ENCODE measurements around the gene HDAC6. TPM values are rescaled to one million over a fixed set of nuclear protein-coding genes. Genes with fewer than 3 reads are reported as not detected.

The HDAC6 gene
- total and polyA plus RNA-seq, 4 experiments from 2014 or later = 9.4 to 126 (median 73.0) TPM

DNA sequence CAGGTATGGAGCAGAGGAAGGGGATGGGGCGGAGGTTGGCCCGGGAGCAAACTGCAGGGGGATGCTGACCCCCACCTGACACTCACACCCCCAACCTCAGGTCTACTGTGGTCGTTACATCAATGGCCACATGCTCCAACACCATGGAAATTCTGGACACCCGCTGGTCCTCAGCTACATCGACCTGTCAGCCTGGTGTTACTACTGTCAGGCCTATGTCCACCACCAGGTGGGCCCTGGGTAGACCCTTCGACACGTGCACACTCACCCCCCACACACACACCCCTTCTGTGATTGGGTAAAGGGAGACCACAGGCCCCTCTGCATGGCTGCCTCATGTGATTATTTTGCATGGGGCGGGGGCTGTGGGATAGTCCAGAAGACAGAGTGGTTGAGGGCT, 22.2 kb downstream of the HDAC6 start:
- peaks cover 11 to 13% of the 10 kb centered on the region in 2 donors for H3K27me3 Mint-ChIP-seq
- Histone ChIP-seq H3K27me3 (ENCODE audit: insufficient read depth, low read length) (no peaks in the 10 kb centered on the region), H3K36me3 (ENCODE audit: insufficient read depth, low read length) (no peaks in the 10 kb centered on the region), H3K4me1 (ENCODE audit: insufficient read depth, low read length) (no peaks in the 10 kb centered on the region), H3K4me3 (ENCODE audit: low read length in 2 of 2) (no peak overlapping the region), H3K9me3 (ENCODE audit: control insufficient read depth in 1 of 2, low read length in 2 of 2) (no peaks in the 10 kb centered on the region), H3K27ac (ENCODE audit: low read depth, low read length) (no peak overlapping the region)
- H3K4me3 Mint-ChIP-seq = no peak overlapping the region
- H3K27ac Mint-ChIP-seq = no peak overlapping the region
- intact Hi-C loops (cut with micrococcal nuclease) = no loop called here
- CTCF ChIA-PET (ENCODE audit: partially characterized antibody) = no interaction called here
- H3K9me3 Mint-ChIP-seq = peaks cover 0 to 4% (median 0%) of the 10 kb centered on the region in 8 donors
- POLR2A ChIA-PET (ENCODE audit: partially characterized antibody) = no interaction called here
- H3K36me3 Mint-ChIP-seq = peaks cover 5 to 22% of the 10 kb centered on the region in 2 donors
- DNase-seq = no peak
- H3K4me1 Mint-ChIP-seq = peaks cover 0 to 5% (median 4%) of the 10 kb centered on the region in 4 donors

DNA sequence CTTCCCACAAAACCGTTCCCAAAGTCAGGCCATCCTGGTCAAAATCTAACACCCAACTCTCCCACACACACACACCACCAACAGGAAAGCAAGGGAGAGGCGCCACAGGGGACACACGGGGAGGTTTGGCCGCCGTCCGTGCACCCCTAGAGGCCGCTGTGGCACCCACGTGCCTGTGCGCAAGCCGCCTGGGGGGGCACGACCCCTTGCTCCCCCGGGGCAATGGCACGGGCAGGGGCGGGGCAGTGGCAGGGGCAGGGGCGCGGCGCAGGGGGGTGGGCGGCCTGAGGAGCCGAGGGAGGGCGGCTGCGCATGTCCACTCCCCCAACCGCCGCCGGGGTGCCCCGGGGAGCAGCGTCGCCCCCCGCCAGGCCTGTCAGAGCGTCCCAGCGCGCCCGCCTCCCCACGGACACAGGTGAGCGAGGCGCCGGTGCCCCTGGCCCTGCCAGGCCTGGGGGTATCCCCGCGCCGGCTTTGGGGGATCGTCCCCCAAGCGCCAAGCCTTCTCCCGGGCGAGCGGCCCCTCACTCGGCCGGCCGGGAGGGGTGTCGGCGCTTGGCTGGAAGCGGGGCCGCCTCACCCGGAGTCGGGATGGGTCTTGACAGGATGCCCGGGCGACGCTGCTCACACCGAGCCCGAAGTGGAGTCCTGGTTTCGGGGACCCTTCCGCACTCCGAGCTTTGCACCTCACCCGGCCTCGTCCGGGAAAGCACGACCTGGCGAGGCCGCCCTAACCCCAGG, 24.4 kb downstream of the HDAC6 start, which contains the start of gene ERAS:
ERAS (plus strand) TSS at position 379 of the 741 bp plus-strand sequence. CDS start 2,611 bp downstream, outside the sequence.
- peaks cover 0 to 5% (median 4%) of the 10 kb centered on the region in 4 donors for H3K4me1 Mint-ChIP-seq
- peaks cover 0 to 20% of the 10 kb centered on the region in 2 donors for H3K36me3 Mint-ChIP-seq
- Histone ChIP-seq H3K4me3 (ENCODE audit: low read length in 2 of 2) (no peak within 1 kb of the TSS), H3K36me3 (ENCODE audit: insufficient read depth, low read length) (no peaks in the 10 kb centered on the region), H3K9me3 (ENCODE audit: control insufficient read depth in 1 of 2, low read length in 2 of 2) (no peaks in the 10 kb centered on the region), H3K27ac (ENCODE audit: low read depth, low read length) (no peak within 1 kb of the TSS), H3K27me3 (ENCODE audit: insufficient read depth, low read length) (no peaks in the 10 kb centered on the region), H3K4me1 (ENCODE audit: insufficient read depth, low read length) (no peaks in the 10 kb centered on the region)
- intact Hi-C loops (cut with micrococcal nuclease) = no loop called here
- H3K27ac Mint-ChIP-seq = no peak within 1 kb of the TSS
- ChIA-PET POLR2A (ENCODE audit: partially characterized antibody) (interaction anchor here (0.6 kb wide), 1 partner anchor 104 kb away, joined by 3 read pairs; no protein-coding TSS in a partner anchor), CTCF (ENCODE audit: partially characterized antibody) (interaction anchor here (1.0 kb wide), 1 partner anchor 178 kb away, joined by 5 read pairs; no protein-coding TSS in a partner anchor)
- H3K4me3 Mint-ChIP-seq = peak within 1 kb of the TSS in 6 of 8 donors; percentile 35 to 68 (median 58)
- H3K27me3 Mint-ChIP-seq = peaks cover 16 to 22% of the 10 kb centered on the region in 2 donors
- peaks cover 0 to 4% (median 0%) of the 10 kb centered on the region in 8 donors for H3K9me3 Mint-ChIP-seq
- peak in 1 of 5 donors; percentile 7 for DNase-seq

DNA sequence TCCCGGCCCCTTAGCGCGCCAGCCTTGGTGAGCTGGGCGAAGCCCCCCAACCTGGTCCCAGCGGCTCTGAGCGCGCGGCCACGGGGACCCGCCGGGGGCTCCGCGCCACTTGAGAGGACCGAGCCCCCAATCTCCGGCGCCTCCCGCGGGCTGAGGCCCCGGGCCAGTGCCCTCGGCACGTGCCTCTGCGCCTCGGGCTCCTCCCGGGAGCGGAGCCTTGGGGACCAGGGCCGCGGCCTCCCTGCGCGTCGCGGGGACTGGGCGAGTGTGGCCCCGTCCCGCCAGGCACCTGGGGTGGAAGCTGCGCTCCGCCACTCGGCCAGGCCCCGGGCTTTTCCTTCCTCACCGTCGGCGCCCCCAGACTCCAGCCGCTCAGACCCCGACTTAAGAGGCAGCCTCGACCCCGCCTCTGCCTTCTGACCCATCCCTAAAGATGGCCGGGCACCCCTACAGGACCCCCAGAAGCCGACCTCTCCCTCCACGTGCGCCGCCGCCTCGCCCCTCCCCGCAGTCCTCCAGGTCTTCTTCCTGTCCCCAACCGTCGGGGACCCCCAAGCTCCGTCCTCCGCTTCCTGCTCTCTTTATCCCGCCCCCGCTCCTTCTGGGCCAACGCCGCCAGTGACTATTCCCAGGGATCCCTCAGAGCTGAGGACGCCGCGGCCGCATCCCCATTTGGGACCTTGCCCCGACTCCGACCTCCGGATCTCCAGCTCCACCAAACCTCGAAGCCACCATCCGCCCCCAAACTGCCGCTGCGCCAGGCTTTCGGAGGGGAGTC, 25.2 kb downstream of the HDAC6 start:
- Mint-ChIP-seq H3K4me3 (peak overlapping the region in 6 of 8 donors; percentile 35 to 66 (median 38)), H3K27me3 (peaks cover 16 to 22% of the 10 kb centered on the region in 2 donors), H3K27ac (no peak overlapping the region), H3K4me1 (peaks cover 0 to 5% (median 4%) of the 10 kb centered on the region in 4 donors), H3K36me3 (peaks cover 0 to 20% of the 10 kb centered on the region in 2 donors), H3K9me3 (peaks cover 0 to 4% (median 0%) of the 10 kb centered on the region in 8 donors)
- no peak for DNase-seq
- H3K27me3 ChIP-seq (ENCODE audit: insufficient read depth, low read length) = no peaks in the 10 kb centered on the region
- no peak overlapping the region for H3K4me3 ChIP-seq (ENCODE audit: low read length in 2 of 2)
- H3K27ac ChIP-seq (ENCODE audit: low read depth, low read length) = no peak overlapping the region
- ChIA-PET CTCF (ENCODE audit: partially characterized antibody) (no interaction called here), POLR2A (ENCODE audit: partially characterized antibody) (interaction anchor here (0.6 kb wide), 1 partner anchor 103 kb away, joined by 3 read pairs; no protein-coding TSS in a partner anchor)
- no peaks in the 10 kb centered on the region for H3K4me1 ChIP-seq (ENCODE audit: insufficient read depth, low read length)
- H3K36me3 ChIP-seq (ENCODE audit: insufficient read depth, low read length) = no peaks in the 10 kb centered on the region
- intact Hi-C loops (cut with micrococcal nuclease) = no loop called here
- H3K9me3 ChIP-seq (ENCODE audit: control insufficient read depth in 1 of 2, low read length in 2 of 2) = no peaks in the 10 kb centered on the region

DNA sequence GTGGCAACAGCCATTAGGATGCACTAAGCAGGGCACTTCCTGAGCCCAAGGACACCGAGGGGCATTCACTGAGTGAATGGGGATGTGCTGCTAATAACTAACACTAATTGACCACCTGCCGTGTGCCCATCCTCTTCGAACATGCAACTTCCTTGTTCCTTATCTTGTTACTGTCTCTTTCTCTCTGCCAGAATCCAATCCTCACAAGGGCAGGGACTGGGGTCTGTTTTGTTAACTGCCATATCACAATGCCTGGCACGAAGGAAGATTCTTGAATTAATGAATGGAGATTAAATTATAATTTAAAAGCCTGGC, 25.7 kb downstream of the HDAC6 start:
- Histone ChIP-seq H3K27me3 (ENCODE audit: insufficient read depth, low read length) (no peaks in the 10 kb centered on the region), H3K4me1 (ENCODE audit: insufficient read depth, low read length) (no peaks in the 10 kb centered on the region), H3K9me3 (ENCODE audit: control insufficient read depth in 1 of 2, low read length in 2 of 2) (no peaks in the 10 kb centered on the region), H3K27ac (ENCODE audit: low read depth, low read length) (no peak overlapping the region), H3K4me3 (ENCODE audit: low read length in 2 of 2) (no peak overlapping the region), H3K36me3 (ENCODE audit: insufficient read depth, low read length) (no peaks in the 10 kb centered on the region)
- no peak for DNase-seq
- intact Hi-C loops (cut with micrococcal nuclease) = no loop called here
- H3K9me3 Mint-ChIP-seq = peaks cover 0 to 4% (median 0%) of the 10 kb centered on the region in 8 donors
- peak overlapping the region in 6 of 8 donors; percentile 31 to 66 (median 36) for H3K4me3 Mint-ChIP-seq
- peaks cover 0 to 5% (median 4%) of the 10 kb centered on the region in 4 donors for H3K4me1 Mint-ChIP-seq
- H3K27ac Mint-ChIP-seq = no peak overlapping the region
- H3K27me3 Mint-ChIP-seq = peaks cover 16 to 22% of the 10 kb centered on the region in 2 donors
- CTCF ChIA-PET (ENCODE audit: partially characterized antibody) = no interaction called here
- POLR2A ChIA-PET (ENCODE audit: partially characterized antibody) = no interaction called here
- H3K36me3 Mint-ChIP-seq = peaks cover 0 to 20% of the 10 kb centered on the region in 2 donors

DNA sequence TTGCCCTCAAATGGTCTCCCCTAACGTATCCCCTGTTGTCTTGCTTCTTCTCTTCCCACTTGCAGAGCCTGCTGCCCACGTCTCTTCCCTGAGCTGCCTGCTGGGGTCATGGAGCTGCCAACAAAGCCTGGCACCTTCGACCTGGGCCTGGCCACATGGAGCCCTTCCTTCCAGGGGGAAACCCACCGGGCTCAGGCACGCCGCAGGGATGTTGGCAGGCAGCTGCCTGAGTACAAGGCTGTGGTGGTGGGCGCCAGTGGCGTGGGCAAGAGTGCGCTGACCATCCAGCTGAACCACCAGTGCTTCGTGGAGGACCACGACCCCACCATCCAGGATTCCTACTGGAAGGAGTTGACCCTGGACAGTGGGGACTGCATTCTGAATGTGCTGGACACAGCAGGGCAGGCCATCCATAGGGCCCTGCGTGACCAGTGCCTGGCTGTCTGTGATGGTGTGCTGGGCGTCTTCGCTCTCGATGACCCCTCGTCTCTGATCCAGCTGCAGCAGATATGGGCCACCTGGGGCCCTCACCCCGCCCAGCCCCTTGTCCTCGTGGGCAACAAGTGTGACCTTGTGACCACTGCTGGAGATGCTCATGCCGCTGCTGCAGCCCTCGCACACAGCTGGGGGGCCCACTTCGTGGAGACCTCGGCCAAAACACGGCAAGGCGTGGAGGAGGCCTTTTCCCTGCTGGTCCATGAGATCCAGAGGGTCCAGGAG, 27.3 kb downstream of the HDAC6 start:
- intact Hi-C loops (cut with micrococcal nuclease) = no loop called here
- peaks cover 0 to 5% (median 0%) of the 10 kb centered on the region in 8 donors for H3K9me3 Mint-ChIP-seq
- CTCF ChIA-PET (ENCODE audit: partially characterized antibody) = interaction anchor here (1.2 kb wide), 1 partner anchor 181 kb away, joined by 3 read pairs; no protein-coding TSS in a partner anchor
- no peak overlapping the region for H3K27ac Mint-ChIP-seq
- H3K27me3 ChIP-seq (ENCODE audit: insufficient read depth, low read length) = no peaks in the 10 kb centered on the region
- no peak for DNase-seq
- no peaks in the 10 kb centered on the region for H3K9me3 ChIP-seq (ENCODE audit: control insufficient read depth in 1 of 2, low read length in 2 of 2)
- H3K36me3 ChIP-seq (ENCODE audit: insufficient read depth, low read length) = no peaks in the 10 kb centered on the region
- H3K4me1 Mint-ChIP-seq = peaks cover 3 to 14% (median 5%) of the 10 kb centered on the region in 4 donors
- H3K27me3 Mint-ChIP-seq = peaks cover 16 to 22% of the 10 kb centered on the region in 2 donors
- H3K27ac ChIP-seq (ENCODE audit: low read depth, low read length) = no peak overlapping the region
- H3K36me3 Mint-ChIP-seq = peaks cover 0 to 12% of the 10 kb centered on the region in 2 donors
- no peak overlapping the region for H3K4me3 ChIP-seq (ENCODE audit: low read length in 2 of 2)
- no peak overlapping the region for H3K4me3 Mint-ChIP-seq
- POLR2A ChIA-PET (ENCODE audit: partially characterized antibody) = no interaction called here
- H3K4me1 ChIP-seq (ENCODE audit: insufficient read depth, low read length) = peaks cover 7% of the 10 kb centered on the region

DNA sequence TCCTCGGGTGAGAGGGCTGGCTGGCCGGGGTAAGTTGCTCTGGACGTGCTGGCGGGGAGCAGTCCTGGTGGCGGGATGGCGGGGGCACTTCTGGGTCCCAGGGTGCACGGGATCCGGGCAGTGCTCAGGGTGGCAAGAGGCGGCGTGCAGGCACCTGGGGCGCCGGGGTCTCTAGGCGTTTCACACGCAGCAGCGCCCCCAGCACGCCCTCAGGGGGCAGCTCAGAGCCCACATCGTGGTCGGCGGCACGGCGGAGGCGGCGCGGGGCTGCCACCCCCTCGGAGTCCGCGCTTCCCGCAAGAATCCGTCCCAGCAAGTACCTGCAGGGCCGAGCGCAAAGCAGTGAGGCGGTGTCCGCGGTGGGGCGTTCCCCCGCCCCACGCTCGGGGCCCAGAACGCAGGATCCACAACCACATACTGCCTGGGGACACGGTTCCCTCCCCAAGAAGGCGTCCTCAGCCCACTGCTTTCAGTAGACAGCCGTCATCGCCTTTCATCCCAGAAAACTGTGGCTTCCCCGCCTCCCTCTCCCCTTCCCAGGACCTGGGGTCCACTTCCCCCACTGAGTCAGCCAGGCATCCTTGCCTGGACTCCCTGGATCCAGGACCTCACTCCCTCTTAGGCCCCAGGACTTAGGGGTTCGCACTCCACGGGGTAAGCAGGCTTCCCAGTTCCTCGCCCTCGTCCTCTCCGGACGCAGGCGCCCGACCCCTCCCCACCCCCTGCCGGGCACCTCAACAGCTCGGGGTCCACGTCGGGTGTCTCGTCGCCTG, 29.5 kb downstream of the HDAC6 start:
- Histone ChIP-seq H3K27ac (ENCODE audit: low read depth, low read length) (no peak overlapping the region), H3K9me3 (ENCODE audit: control insufficient read depth in 1 of 2, low read length in 2 of 2) (no peaks in the 10 kb centered on the region), H3K27me3 (ENCODE audit: insufficient read depth, low read length) (no peaks in the 10 kb centered on the region), H3K4me1 (ENCODE audit: insufficient read depth, low read length) (peaks cover 11% of the 10 kb centered on the region), H3K36me3 (ENCODE audit: insufficient read depth, low read length) (no peaks in the 10 kb centered on the region), H3K4me3 (ENCODE audit: low read length in 2 of 2) (no peak overlapping the region)
- Mint-ChIP-seq H3K4me3 (peak overlapping the region in 2 of 8 donors; percentile 10 to 22), H3K9me3 (peaks cover 0 to 4% (median 0%) of the 10 kb centered on the region in 8 donors), H3K36me3 (no peaks in the 10 kb centered on the region), H3K27me3 (peaks cover 18 to 23% of the 10 kb centered on the region in 2 donors), H3K4me1 (peaks cover 10 to 25% (median 13%) of the 10 kb centered on the region in 4 donors), H3K27ac (no peak overlapping the region)
- intact Hi-C loops (cut with micrococcal nuclease) = no loop called here
- POLR2A ChIA-PET (ENCODE audit: partially characterized antibody) = interaction anchor here (1.7 kb wide), 1 partner anchor 66 kb away, joined by 3 read pairs; the partner anchor contains the start of genes PQBP1 and TIMM17B
- no peak for DNase-seq
- CTCF ChIA-PET (ENCODE audit: partially characterized antibody) = no interaction called here

All from CD4-positive, alpha-beta memory T cell (primary cell).